ENCODE results near the gene TMEM150A. TPM values are rescaled to one million over a fixed set of nuclear protein-coding genes. Genes with fewer than 3 reads are reported as not detected.

TMEM150A gene
- total RNA-seq, 4 donors from 2014 or later, result 6.3 to 15.8 (median 7.4) TPM

- intact Hi-C loops (cut with DNase I), result no loop called here
- no peaks in the 10 kb centered on the region for H3K9me3 ChIP-seq
- H3K4me1 ChIP-seq, result peaks cover 0 to 11% (median 5%) of the 10 kb centered on the region in 3 donors
- no peaks in the 10 kb centered on the region for H3K27me3 ChIP-seq
- WGBS, 2 donors, result 71 to 83% methylated on average over 9 of the region's 9 CpGs
- H3K27ac ChIP-seq, result peak overlapping the region in 2 of 4 donors; percentile 4 to 52
- H3K4me3 ChIP-seq, result no peak overlapping the region
- no peak for DNase-seq
- H3K36me3 ChIP-seq, result peaks cover 24 to 100% (median 31%) of the 10 kb centered on the region in 3 donors
- TF ChIP-seq CTCF (IDR thresholded peaks at IDR 0.05) (no peak), POLR2A (IDR thresholded peaks at IDR 0.05) (no peak)
Observed at GRCh38 chr2:85649201-85650190, 47.0 kb upstream of the TMEM150A start.

- TF ChIP-seq CTCF (IDR thresholded peaks at IDR 0.05) (peak in 3 of 6 experiments; percentile 18 to 42 (median 26)), POLR2A (IDR thresholded peaks at IDR 0.05) (no peak)
- Histone ChIP-seq H3K36me3 (peaks cover 24 to 100% (median 35%) of the 10 kb centered on the region in 3 donors), H3K9me3 (no peaks in the 10 kb centered on the region), H3K27me3 (no peaks in the 10 kb centered on the region), H3K4me3 (no peak overlapping the region), H3K27ac (peak overlapping the region in 1 of 4 donors; percentile 31), H3K4me1 (peaks cover 0 to 11% (median 5%) of the 10 kb centered on the region in 3 donors)
- intact Hi-C loops (cut with DNase I), result no loop called here
- WGBS, 2 donors, result 36 to 38% methylated on average over 2 of the region's 2 CpGs
- DNase-seq, result no peak
Observed at GRCh38 chr2:85648619-85649018, 46.1 kb upstream of the TMEM150A start.

GRCh38 chr2:85647823-85648526 is 45.5 kb upstream of the TMEM150A start:
- H3K36me3 ChIP-seq, result peaks cover 24 to 100% (median 41%) of the 10 kb centered on the region in 3 donors
- DNase-seq, result no peak
- intact Hi-C loops (cut with DNase I), result no loop called here
- no peak for TF ChIP-seq CTCF (IDR thresholded peaks at IDR 0.05)
- TF ChIP-seq POLR2A (IDR thresholded peaks at IDR 0.05), result no peak
- H3K9me3 ChIP-seq, result no peaks in the 10 kb centered on the region
- no peaks in the 10 kb centered on the region for H3K27me3 ChIP-seq
- no peak overlapping the region for H3K27ac ChIP-seq
- 78 to 89% methylated on average over 10 of the region's 10 CpGs for WGBS, 2 donors
- H3K4me3 ChIP-seq, result no peak overlapping the region
- H3K4me1 ChIP-seq, result peaks cover 0 to 11% (median 5%) of the 10 kb centered on the region in 3 donors

GRCh38 chr2:85646166-85646565 is 43.7 kb upstream of the TMEM150A start:
- no peak overlapping the region for H3K4me3 ChIP-seq
- DNase-seq, result no peak
- H3K27ac ChIP-seq, result no peak overlapping the region
- no peaks in the 10 kb centered on the region for H3K27me3 ChIP-seq
- 85 to 95% methylated on average over 2 of the region's 2 CpGs for WGBS, 2 donors
- H3K9me3 ChIP-seq, result no peaks in the 10 kb centered on the region
- TF ChIP-seq CTCF (IDR thresholded peaks at IDR 0.05) (no peak), POLR2A (IDR thresholded peaks at IDR 0.05) (no peak)
- intact Hi-C loops (cut with DNase I), result no loop called here
- peaks cover 0 to 11% (median 5%) of the 10 kb centered on the region in 3 donors for H3K4me1 ChIP-seq
- peaks cover 35 to 100% (median 55%) of the 10 kb centered on the region in 3 donors for H3K36me3 ChIP-seq

Measured in esophagus squamous epithelium (tissue), 5 donors.